GM23338 (cell line): ENCODE measurements around the gene MED13L. TPM values are rescaled to one million over a fixed set of nuclear protein-coding genes. Genes with fewer than 3 reads are reported as not detected.

Source experiments
- ATAC-seq: fragments of 200-7000 bp; cut with Tn5 transposase; 3 replicates; pipeline ENCODE4 v1.9.1; 2020
- DNase-seq: peaks from one replicate; pipeline ENCODE4 v3.0.0-alpha.2; 2015; ENCODE audit warnings: low spot score
- H2AFZ ChIP-seq: fragments of 200-600 bp; sonication (generic); 2 replicates; pipeline ENCODE4 v1.8.0; 2016; ENCODE audit warnings: antibody characterized with exemption, mild to moderate bottlenecking, moderate library complexity
- H3F3A ChIP-seq: fragments of 200-600 bp; sonication (generic); replicated peaks from 2 replicates; pipeline ENCODE4 v1.8.0; 2017; ENCODE audit warnings: antibody characterized with exemption, mixed run types, low read depth
- H3K27ac ChIP-seq: fragments of 200-600 bp; sonication (generic); 2 replicates; pipeline ENCODE4 v1.6.1; 2016; ENCODE audit warnings: low read depth
- H3K27me3 ChIP-seq: fragments of 200-600 bp; sonication (generic); 2 replicates; pipeline ENCODE4 v1.8.0; 2016; ENCODE audit warnings: mild to moderate bottlenecking, mixed run types, moderate library complexity; ENCODE audit not compliant: insufficient read depth
- H3K36me3 ChIP-seq: fragments of 200-600 bp; sonication (generic); 2 replicates; pipeline ENCODE4 v1.8.0; 2016; ENCODE audit warnings: mild to moderate bottlenecking; ENCODE audit not compliant: insufficient read depth
- H3K4me1 ChIP-seq: fragments of 200-600 bp; sonication (generic); 2 replicates; pipeline ENCODE4 v1.8.0; 2016; ENCODE audit warnings: mild to moderate bottlenecking, moderate library complexity; ENCODE audit not compliant: insufficient read depth
- H3K4me2 ChIP-seq: fragments of 200-600 bp; sonication (generic); 2 replicates; pipeline ENCODE4 v1.7.1; 2017; ENCODE audit warnings: mixed run types
- H3K4me3 ChIP-seq: fragments of 200-600 bp; sonication (generic); 2 replicates; pipeline ENCODE4 v1.6.1; 2016; ENCODE audit warnings: mixed run types
- H3K79me2 ChIP-seq: fragments of 200-600 bp; sonication (generic); replicated peaks from 2 replicates; pipeline ENCODE4 v1.8.0; 2017; ENCODE audit warnings: mild to moderate bottlenecking; ENCODE audit not compliant: insufficient read depth
- H3K9me2 ChIP-seq: fragments of 200-600 bp; sonication (generic); 2 replicates; pipeline ENCODE4 v1.8.0; 2017; ENCODE audit not compliant: insufficient read depth
- H4K20me1 ChIP-seq: fragments of 200-600 bp; sonication (generic); replicated peaks from 2 replicates; pipeline ENCODE4 v1.8.0; 2017; ENCODE audit warnings: mild to moderate bottlenecking; ENCODE audit not compliant: insufficient read depth
- H3K27ac Mint-ChIP-seq: 2 replicates; pipeline ENCODE4 v1.8.0; 2020; ENCODE audit warnings: inconsistent platforms, mild to moderate bottlenecking, moderate library complexity, mixed read lengths
- H3K27me3 Mint-ChIP-seq: 3 replicates; pipeline ENCODE4 v1.8.0; 2022; ENCODE audit warnings: low read depth, mild to moderate bottlenecking, moderate library complexity, mixed read lengths, inconsistent platforms; ENCODE audit not compliant: insufficient read depth, poor library complexity
- H3K36me3 Mint-ChIP-seq: 3 replicates; pipeline ENCODE4 v1.8.0; 2021; ENCODE audit warnings: low read depth, mild to moderate bottlenecking, inconsistent platforms, moderate library complexity, mixed read lengths
- H3K4me1 Mint-ChIP-seq: 3 replicates; pipeline ENCODE4 v1.8.0; 2020; ENCODE audit warnings: mild to moderate bottlenecking, inconsistent platforms, mixed read lengths
- H3K4me3 Mint-ChIP-seq: 3 replicates; pipeline ENCODE4 v1.8.0; 2021; ENCODE audit warnings: moderate library complexity, mild to moderate bottlenecking, inconsistent platforms, mixed read lengths
- H3K9me3 Mint-ChIP-seq: 3 replicates; pipeline ENCODE4 v1.8.0; 2020; ENCODE audit warnings: moderate library complexity, mild to moderate bottlenecking, inconsistent platforms, mixed read lengths
- CREB1 ChIP-seq: fragments of 250-450 bp; sonication (Bioruptor Pico); IDR thresholded peaks from 2 replicates; pipeline ENCODE4 v1.5.0; 2020; ENCODE audit warnings: low read depth, mild to moderate bottlenecking, moderate library complexity
- CTCF ChIP-seq, 2 experiments: fragments of 200-600 bp in 1 of 2; sonication (generic) in 1 of 2; conservative IDR thresholded peaks; 2 replicates each; pipeline versions ENCODE4 v1.5.1 to v1.6.1; 2016 to 2017; ENCODE audit warnings: antibody characterized with exemption in 2 of 2, low read depth in 2 of 2, mild to moderate bottlenecking in 2 of 2, moderate library complexity in 1 of 2
- EZH2 ChIP-seq: fragments of 200-600 bp; sonication (generic); IDR thresholded peaks from one replicate; pipeline ENCODE4 v1.8.0; 2017; ENCODE audit warnings: antibody characterized with exemption, mild to moderate bottlenecking, low read depth; ENCODE audit not compliant: unreplicated experiment
- EZH2phosphoT487 ChIP-seq: fragments of 200-600 bp; sonication (generic); IDR thresholded peaks from one replicate; pipeline ENCODE4 v1.8.1; 2018; ENCODE audit warnings: antibody characterized with exemption; ENCODE audit not compliant: unreplicated experiment
- JUNB ChIP-seq: IDR thresholded peaks from one replicate; pipeline ENCODE4 v1.6.1; 2016; ENCODE audit warnings: antibody characterized with exemption; ENCODE audit not compliant: unreplicated experiment
- STAT1 ChIP-seq: IDR thresholded peaks from one replicate; pipeline ENCODE4 v1.6.1; 2016; ENCODE audit warnings: antibody characterized with exemption; ENCODE audit not compliant: unreplicated experiment
- ZNF462 ChIP-seq: fragments of 250-450 bp; sonication (Bioruptor Pico); IDR thresholded peaks from 2 replicates; pipeline ENCODE4 v1.5.0; 2020; ENCODE audit warnings: mild to moderate bottlenecking, moderate library complexity
- polyA plus RNA-seq: library from polyadenylated mRNA; unstranded; fragments of >200 nt; fragmentation: Nextera tagmentation; extraction: Ambion mirVana; gene quantifications from 2 replicates; pipeline ENCODE4 v1.2.1, GENCODE V29; 2016
- total RNA-seq: library from RNA; depleted of rRNA; stranded (reverse); fragments of >200 nt; shearing (Covaris generic); gene quantifications from 2 replicates; pipeline ENCODE4 v1.2.3, GENCODE V29; 2014

Gene MED13L
- total and polyA plus RNA-seq, 2 experiments from 2014 or later: 20.9 to 73.6 TPM

GRCh38 chr12:116244001-116244400 is 33.5 kb downstream of the MED13L start:
- no peaks in the 10 kb centered on the region for H3F3A ChIP-seq
- no peaks in the 10 kb centered on the region for H3K27me3 ChIP-seq
- Mint-ChIP-seq H3K4me1 (peaks cover 56% of the 10 kb centered on the region), H3K9me3 (no peaks in the 10 kb centered on the region), H3K27me3 (peaks cover 4% of the 10 kb centered on the region), H3K4me3 (no peak overlapping the region), H3K36me3 (no peaks in the 10 kb centered on the region), H3K27ac (no peak overlapping the region)
- H3K36me3 ChIP-seq: no peaks in the 10 kb centered on the region
- H3K9me2 ChIP-seq: no peaks in the 10 kb centered on the region
- peaks cover 45% of the 10 kb centered on the region for H3K4me1 ChIP-seq
- H3K4me3 ChIP-seq: no peak overlapping the region
- peaks cover 28% of the 10 kb centered on the region for H4K20me1 ChIP-seq
- H2AFZ ChIP-seq: no peak overlapping the region
- DNase-seq (no peak), ATAC-seq (peak; percentile 20)
- peaks cover 97% of the 10 kb centered on the region for H3K79me2 ChIP-seq
- no peak for TF ChIP-seq EZH2
- no peak for TF ChIP-seq STAT1
- TF ChIP-seq ZNF462 (CRISPR knock-in tag): no peak
- no peak for TF ChIP-seq CREB1 (CRISPR knock-in tag)
- TF ChIP-seq EZH2phosphoT487: no peak
- no peak for TF ChIP-seq JUNB
- TF ChIP-seq CTCF (conservative IDR thresholded peaks at IDR 0.05; ENCODE audit: low read depth in 2 of 2): no peak
- peak overlapping the region; percentile 3; the same call in 1 of the 2 replicates for H3K4me2 ChIP-seq
- no peak overlapping the region for H3K27ac ChIP-seq
